Stimulated activated CD4-positive, alpha-beta T cell treated with anti-CD3 and anti-CD28 coated beads, Interleukin-2, amount 100 ng/mL, for 48 hours (primary cell): Measurements from ENCODE around the gene CALY.

Source experiments
- DNase-seq, 2 donors: peaks; one replicate each; pipeline ENCODE4 v3.0.0-alpha.2; 2020

CALY gene

GRCh38 chr10:133281628-133282372 lies 54.9 kb downstream of the CALY start:
- no peak for DNase-seq

GRCh38 chr10:133281084-133281483 lies 55.6 kb downstream of the CALY start:
- no peak for DNase-seq

DNA sequence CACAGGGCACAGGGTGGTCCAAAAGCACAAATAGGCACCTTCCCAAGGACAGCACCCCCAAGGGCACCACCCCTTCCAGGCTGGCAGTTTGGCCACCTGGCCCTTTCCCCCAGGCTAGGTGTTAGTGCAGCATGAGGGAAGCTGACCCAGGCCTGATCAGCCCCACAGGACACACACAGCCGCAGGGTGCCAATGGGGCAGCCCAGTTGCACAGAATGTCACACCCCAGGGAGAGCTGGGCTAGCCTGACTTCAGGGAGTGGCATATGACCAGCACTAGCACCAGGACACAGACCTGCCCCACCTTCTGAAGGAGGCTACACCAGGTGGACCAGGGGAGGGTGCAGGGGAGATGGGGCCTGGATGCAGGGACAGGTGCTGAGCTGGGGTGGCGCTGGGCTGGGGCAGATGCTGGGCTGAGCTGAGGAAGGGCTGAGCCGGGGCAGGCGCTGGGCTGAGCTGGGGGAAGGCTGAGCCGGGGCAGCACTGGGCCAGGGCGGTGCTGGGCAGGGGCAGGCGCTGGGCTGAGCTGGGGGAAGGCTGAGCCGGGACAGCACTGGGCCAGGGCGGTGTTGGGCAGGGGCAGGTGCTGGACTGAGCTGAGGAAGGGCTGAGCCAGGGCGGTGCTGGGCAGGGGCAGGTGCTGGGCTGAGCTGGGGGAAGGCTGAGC lies 56.2 kb downstream of the CALY start:
- no peak for DNase-seq

- DNase-seq, result no peak
Measured at GRCh38 chr10:133279326-133280226, 57.1 kb downstream of the CALY start.

DNA sequence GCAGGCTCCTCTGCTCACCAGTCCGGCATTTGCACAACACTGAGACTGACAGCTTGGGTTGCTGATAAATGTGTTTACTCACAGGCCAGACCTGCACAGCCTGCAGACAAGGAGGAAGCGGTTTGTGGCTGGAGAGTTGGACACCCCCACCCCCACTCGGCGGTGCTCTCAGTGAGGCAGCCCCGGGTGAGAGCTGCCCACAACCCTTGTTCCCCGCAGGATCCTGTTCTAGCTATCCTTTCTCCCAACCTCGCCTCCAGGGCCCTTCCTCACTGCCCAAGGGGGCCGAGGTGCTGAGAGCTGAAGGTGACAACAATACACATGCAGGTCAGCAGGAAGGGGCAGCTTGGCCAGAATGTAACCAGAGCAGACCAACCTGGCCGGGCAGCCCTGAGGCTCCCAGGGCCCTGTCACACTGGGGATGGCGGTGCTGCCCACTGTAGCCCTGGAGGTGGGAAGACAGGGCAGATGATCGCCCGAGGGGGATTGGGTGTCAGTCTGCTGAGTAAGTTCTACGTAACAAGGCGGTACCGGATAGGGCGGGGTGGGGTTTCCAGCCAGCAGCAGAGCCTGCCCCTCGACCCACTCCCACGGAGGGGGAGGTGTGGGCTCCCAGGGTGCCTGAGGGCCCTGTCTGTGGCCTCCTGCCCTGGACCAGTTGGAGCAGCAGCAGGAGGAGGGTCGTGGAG lies 58.0 kb downstream of the CALY start:
- DNase-seq, result peak in 1 of 2 donors; percentile 26

DNA sequence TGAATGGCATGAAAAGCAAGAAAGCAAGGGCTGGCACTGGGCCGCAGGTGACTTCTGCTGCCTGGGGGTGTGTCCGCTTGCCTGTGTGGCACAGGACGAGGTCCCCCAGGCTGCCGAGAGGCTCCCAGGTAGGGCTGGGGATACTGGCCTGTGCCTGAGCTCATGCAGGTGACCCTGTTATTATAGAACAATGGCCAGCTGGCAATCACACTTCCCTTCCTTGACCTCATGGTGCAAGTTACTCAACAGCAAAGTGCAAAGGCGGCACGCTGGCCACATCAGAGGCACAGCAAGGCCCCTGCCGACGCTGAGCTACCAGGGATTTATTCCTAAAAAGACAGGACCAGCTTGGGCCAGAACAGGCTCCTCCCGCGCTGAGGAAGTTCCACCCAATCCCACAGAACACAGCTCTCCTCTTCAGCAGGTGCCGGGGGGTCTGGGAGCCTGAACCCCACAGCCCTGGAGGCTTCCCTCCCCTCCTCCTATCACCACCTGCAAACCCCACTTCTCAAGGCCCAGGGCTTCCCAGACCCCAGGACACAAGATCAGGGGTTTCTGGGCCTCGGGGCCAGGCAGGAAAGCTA lies 58.6 kb downstream of the CALY start:
- no peak for DNase-seq

DNA sequence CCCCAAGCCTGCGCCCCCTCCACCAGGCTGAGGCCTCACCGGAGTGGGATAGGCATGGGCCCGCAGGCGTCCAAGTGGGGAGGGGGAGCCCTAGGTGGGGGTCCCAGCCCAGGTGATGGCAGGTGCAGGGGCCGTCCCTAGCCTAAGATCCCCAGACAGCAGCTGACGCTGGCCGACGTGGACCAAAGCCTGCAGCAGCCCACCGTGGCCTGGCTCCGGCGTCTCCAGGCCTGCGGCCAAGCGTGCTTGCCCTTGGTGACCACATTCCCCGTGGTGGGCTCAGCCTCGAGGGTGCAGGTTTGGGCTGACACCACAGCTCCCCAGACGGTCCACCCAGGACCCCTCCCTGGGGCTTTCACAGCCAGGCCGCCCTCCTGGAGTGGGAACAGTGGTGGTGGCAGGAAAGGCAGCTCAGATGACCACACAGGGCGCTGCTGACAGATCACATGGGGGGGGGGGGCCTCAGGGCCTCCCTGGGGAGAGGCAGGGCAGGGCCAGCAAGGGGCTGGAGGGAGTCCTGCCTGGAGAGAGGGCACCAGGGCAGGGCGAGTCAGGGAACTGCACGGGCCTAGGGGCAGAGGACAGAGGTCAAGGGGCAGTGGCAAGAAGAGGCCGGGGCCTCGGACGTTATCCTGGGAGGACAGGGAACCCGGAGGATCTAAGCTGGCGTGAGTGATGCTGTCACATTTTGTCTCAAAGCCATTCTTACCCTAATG lies 59.3 kb downstream of the CALY start:
- no peak for DNase-seq

DNA sequence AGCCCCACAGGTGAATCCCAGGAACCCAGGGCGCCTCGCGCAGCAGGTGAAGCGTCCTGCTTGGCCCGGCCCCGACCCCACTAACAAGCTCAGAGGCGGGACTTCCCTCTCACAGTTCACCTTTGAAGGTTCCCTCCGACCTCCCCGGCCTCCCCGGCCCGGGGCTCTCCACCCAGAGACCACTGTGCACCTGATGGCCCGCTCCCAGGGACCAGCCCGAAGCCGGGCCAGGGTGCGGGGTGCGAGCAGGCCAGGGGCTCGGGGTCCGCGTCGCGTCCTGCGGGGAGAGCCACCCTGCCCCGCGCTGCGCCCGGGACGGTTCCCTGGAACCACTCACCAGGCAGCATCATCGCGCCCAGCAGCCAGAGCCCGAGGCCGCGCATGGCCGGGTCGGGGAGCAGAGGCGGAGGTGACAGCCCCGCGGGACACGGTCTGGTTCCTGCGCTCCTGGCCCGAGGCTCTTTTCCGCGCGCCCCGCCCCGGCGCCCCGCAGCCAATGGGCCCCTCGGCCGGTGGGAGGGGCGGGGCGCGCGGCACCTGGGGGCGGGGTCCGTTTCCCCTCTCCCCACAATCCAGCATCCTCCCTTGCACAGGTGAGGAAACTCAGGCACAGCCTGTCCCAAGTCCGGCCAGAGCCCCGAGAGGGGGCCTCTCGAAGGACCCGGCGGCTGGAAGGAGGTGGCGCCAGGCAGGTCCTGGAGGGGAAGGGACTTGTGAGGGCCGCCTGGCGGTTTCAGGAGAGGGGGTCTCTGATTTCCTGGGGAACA lies 60.1 kb downstream of the CALY start, which contains the start of gene ADAM8:
Gene ADAM8, minus strand, starts transcription at position 434 of the 767 bp plus-strand sequence. Its CDS starts 51 bp downstream, at position 383.
- peak; percentile 58 to 78 for DNase-seq

DNA sequence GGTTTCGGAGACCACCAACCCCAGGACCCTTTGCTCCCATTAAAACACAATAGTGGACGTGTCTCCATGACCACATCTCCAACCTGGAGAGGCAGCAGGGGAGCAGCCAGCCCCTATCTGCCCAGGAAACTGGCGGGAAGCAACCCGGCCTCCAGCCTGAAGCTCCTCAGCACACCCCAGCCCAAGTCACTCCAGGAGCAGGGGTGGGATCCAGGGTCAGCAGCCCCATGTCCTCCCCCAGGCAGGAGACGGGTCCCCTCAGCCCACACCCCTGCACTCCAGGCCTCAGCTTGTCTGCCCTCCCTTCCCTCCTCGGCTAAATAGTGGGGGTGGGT lies 60.6 kb downstream of the CALY start:
- no peak for DNase-seq

- peak in 1 of 2 donors; percentile 43 for DNase-seq
Measured at GRCh38 chr10:133275684-133276092, 61.0 kb downstream of the CALY start.

DNA sequence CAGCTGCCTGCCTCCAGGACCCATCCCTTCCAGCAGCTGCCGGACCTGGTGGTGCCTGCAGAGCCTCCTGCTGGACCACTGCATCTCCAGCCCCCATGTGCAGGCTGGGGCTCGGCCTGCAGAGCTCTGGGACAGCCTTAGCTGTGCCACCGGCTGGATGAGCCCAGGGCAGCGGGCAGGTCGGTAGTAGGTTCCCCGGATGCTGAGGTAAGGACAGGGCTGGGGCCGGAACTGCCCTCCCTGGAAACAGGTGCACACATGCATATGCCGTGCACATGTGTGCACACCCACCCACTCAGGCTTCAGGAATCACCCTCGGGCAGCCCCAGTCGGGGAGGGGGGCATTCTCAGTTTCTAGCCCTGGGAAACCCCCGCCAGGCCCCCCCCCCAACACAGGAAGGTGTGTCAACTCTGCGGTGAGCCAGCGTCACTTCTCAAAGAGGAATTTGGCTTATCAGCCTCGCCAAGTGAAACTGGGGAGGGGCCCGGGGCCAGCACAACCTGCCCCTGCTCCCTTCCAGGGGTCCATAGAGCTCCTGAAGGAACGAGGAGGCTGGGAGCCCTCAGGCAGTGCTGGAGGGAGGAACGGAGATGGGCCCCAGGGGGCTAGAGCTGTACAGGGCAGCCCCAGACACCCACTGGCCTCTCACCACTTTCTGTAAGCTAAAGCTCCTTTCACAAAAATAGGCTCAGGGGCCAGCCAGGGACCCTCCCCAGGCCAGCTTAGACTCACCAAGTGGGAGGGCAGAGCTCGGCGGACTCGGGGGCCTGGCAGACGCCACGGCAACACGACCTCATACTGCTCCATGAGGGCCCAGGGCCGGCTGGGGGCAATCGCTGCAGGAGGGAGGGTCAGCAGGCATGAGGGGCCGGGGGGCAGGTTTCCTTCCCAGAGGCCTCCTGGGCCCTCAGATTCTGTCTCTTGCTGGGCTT lies 61.7 kb downstream of the CALY start:
- DNase-seq, result peak; percentile 70
